RKO (cell line): ENCODE results near the gene MARCHF5.

Experiments
- DNase-seq: peaks from one replicate; pipeline ENCODE4 v3.0.0-alpha.2; 2016; ENCODE audit warnings: low spot score

Gene MARCHF5

GRCh38 chr10:92290837-92291615 is at the start of gene MARCHF5, which contains the start of gene CPEB3:
Gene MARCHF5, plus strand, starts transcription at chr10:92291167. Its CDS starts 328 bp downstream, at chr10:92291495.
Gene CPEB3, minus strand, starts transcription at chr10:92291078. Its CDS starts 50,728 bp downstream, at chr10:92240350.
- DNase-seq: peak; percentile 95

GRCh38 chr10:92241501-92241900 is 49.5 kb upstream of the MARCHF5 start:
- DNase-seq: no peak

- no peak for DNase-seq
Observed at GRCh38 chr10:92242380-92242779, 48.6 kb upstream of the MARCHF5 start.

- peak; percentile 79 for DNase-seq
Observed at GRCh38 chr10:92242910-92243671, 47.9 kb upstream of the MARCHF5 start.

- DNase-seq: no peak
Observed at GRCh38 chr10:92244796-92245195, 46.2 kb upstream of the MARCHF5 start.

GRCh38 chr10:92248566-92248965 is 42.4 kb upstream of the MARCHF5 start:
- no peak for DNase-seq

GRCh38 chr10:92263396-92263795 is 27.6 kb upstream of the MARCHF5 start:
- no peak for DNase-seq

- DNase-seq: no peak
Observed at GRCh38 chr10:92264249-92264648, 26.7 kb upstream of the MARCHF5 start.

- DNase-seq: no peak
Observed at GRCh38 chr10:92265687-92266258, 25.2 kb upstream of the MARCHF5 start.

- no peak for DNase-seq
Observed at GRCh38 chr10:92267343-92267742, 23.6 kb upstream of the MARCHF5 start.

GRCh38 chr10:92268748-92269147 is 22.2 kb upstream of the MARCHF5 start:
- DNase-seq: no peak

- DNase-seq: no peak
Observed at GRCh38 chr10:92274071-92274470, 16.9 kb upstream of the MARCHF5 start.

- no peak for DNase-seq
Observed at GRCh38 chr10:92278996-92279696, 11.8 kb upstream of the MARCHF5 start.

GRCh38 chr10:92284112-92284704 is 6.8 kb upstream of the MARCHF5 start:
- no peak for DNase-seq

GRCh38 chr10:92290076-92290836 is 711 bp upstream of the MARCHF5 start:
- peak; percentile 65 for DNase-seq

- peak; percentile 41 for DNase-seq
Observed at GRCh38 chr10:92291616-92291865, 574 bp downstream of the MARCHF5 start.

GRCh38 chr10:92291921-92292845 is 1.2 kb downstream of the MARCHF5 start:
- peak; percentile 72 for DNase-seq

GRCh38 chr10:92298487-92298886 is 7.5 kb downstream of the MARCHF5 start:
- no peak for DNase-seq

GRCh38 chr10:92303096-92303495 is 12.1 kb downstream of the MARCHF5 start:
- DNase-seq: no peak

- no peak for DNase-seq
Observed at GRCh38 chr10:92304061-92304460, 13.1 kb downstream of the MARCHF5 start.
